Activated gamma-delta T cell treated with Interleukin-2 at 50 U/mL for 16 hours (primary cell): Measurements from ENCODE around the gene TENT4A.

Source experiments
- DNase-seq: peaks from one replicate; pipeline ENCODE4 v3.0.0-alpha.2; 2020

Gene TENT4A

DNA sequence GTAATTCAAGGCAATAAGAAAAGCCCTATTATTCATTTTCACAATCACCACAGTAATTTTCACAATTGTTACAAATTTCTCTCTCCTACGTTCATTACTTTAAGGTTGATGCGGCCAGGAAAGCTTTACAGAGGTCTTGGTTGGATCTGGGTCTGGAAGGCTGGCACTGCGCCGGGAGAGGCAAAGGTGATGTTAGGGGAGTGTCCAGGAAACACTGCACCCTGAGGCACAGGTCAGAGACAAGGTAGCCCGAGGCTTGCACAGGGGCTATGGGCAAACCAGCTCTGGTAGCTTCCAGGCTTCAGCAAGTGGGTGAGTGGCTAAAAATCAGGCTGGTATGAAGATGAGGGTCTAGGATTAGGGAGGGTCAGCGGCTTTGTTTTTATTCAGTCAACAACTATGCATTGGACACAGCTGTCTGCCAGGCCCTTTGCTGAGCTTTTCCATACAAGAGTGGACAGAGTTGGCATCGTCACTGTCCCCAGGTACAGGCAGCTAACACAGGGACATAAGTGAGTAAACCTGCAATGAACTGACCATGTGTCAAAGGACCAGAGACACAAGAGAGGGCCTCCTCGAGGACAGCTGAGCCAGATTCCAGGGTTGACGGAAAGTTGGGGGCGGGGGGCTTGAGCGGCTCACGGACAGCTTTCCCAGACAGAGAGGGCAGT lies 12.4 kb upstream of the TENT4A start:
- DNase-seq, result no peak

DNA sequence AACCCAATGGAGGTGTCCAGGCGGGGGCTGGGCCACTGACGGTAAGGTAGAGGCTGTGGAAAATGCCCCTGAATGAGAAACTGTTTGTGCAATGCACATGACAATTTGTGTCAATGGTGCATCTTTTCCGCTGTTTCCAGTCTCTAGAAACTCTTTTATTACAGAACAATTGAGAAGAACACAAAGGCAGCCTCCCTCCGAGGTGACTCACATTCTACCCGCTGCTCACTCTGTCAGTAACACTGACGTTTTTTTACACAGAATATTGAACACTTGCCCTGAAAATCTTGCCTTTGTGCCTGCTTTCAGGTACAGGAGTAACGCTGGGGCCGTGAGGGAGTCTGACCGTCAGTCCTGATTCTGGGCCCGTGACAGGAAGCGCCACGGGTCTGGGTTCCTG lies 11.7 kb upstream of the TENT4A start:
- DNase-seq, result no peak

DNA sequence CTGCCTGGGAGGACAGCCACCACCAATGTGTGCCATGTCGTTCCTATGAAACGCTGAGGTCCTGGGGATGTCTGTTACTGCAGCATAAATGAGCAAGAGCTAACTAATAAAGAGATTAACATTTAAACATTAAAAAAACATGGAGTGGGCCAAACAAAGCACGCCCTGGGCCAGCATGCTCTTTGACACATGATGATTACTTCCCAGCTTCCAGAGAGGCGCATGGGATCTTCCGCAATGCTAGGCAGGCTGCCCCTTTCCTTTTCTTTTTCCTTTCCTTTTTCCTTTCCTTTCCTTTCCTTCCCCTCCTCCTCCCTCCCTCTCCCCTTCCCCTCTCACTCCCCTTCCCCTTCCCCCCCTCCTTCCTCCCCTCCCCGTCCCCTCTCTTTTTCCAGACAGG lies 10.6 kb upstream of the TENT4A start:
- DNase-seq, result no peak

DNA sequence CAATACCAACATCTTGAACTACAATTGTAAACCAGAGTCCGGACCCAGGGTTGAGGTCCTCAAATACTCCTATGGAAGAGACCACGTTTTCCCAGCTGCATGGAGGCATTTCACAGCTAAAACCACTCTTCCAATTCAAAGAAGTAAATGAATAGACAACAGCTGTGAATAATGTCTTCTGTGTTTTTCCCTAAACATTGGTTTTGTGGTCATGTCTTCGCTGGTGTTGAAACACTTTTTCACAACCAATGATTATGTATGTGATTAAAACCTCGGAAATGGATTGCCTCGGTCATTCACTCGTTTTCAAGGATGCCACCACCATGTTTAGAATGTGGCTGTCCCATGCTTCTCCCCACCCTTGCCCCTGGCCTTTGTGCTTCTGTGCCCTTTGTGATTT lies 9.4 kb upstream of the TENT4A start:
- DNase-seq, result no peak

DNA sequence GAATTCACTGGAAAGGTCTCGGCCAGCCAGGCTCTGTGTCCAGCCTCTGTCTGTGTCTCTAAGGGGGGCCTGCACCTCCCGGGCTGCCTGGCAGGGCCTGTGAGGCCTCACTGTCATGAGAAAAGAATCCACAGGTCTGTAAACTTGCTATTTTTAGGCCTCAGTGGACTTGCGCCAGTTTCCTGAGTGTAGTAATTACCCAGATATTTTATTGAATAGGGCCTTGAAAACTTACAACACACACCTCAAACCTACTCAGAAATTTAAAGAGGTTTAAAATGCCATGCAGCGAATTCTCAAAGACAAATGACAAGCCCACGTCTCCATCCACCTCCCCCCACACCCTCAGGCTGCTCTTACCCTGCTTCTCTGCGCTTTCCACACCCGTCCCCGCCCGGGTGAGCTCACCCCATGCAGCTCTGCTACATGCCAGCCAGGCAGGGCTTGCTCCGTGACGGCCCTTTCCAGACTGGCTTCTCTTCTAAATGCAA lies 8.8 kb upstream of the TENT4A start:
- DNase-seq, result no peak

DNA sequence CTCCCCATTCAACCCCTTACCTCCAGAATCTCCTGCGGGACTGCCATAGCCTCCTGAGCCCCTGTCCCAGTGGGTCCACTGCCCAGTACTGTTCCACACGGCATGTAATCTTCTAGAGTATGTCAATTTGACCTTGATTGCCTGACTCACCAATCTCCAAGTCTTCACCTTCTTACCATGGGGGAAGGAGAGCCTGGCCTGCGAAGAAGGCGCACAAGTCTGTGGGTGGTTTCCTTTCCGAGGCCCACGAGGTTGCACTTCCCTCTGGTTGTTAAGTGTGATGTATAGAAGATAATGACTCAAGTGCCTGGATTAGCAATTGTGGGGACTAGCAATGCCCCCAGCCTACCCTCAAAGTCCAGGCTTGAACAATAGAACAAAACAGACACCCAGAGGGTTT lies 8.1 kb upstream of the TENT4A start:
- DNase-seq, result no peak

DNA sequence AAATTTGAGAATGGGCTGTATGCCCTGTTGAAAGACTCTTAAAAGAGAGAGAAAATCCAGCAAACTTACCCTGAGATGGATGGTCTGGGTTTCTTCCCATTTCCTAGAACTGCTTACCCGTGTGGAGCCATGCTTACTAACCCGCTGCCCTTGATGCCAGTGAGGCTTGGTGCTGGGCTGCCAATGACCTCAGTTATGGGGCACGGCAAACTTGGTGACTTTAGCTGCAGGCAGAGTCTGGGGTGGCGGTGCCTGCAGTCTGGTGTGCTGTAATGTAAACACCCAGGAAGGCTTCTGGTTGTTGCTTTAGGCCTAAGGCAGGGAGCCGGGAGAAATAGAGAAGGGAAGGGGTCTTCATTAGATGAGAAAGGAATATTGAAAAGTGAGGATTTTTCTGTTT lies 7.3 kb upstream of the TENT4A start:
- no peak for DNase-seq

DNA sequence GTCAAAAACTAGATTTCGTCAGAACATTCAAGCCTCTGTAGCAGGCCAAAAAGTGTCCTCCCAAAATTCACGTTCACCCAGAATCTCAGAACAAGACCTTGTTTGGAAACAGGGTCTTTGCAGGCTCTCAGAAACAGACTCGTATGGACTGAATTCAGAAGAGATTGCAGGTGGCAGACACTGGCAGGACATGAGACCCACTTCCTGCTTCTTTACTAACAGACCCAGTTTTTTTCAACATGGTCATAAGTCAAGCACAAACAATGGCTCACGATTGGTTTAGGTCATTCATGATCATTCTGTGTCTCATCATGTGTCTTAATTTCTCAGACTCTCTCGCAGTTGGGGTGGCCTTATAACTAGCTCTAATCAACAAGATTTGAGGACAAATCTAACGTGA lies 5.4 kb upstream of the TENT4A start:
- no peak for DNase-seq

DNA sequence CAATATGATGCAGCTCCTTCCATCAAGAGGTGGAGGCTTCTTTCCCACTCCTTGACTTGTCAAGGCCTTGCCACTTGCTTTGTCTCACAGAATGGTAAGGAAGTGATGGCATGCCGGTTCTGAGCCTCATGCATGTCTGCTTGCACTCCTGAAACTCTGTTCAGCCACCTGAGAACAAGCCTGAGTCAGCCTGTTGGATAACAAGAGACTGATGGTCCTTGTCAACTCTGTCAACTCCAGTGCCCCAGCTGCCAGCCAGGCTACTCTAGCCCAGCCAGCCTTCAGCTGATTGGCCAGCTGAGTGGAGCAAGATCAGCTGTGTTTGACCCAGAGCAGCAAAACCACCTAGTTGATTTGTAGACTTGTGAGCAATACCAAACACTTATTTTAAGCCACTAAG lies 4.4 kb upstream of the TENT4A start:
- no peak for DNase-seq

DNA sequence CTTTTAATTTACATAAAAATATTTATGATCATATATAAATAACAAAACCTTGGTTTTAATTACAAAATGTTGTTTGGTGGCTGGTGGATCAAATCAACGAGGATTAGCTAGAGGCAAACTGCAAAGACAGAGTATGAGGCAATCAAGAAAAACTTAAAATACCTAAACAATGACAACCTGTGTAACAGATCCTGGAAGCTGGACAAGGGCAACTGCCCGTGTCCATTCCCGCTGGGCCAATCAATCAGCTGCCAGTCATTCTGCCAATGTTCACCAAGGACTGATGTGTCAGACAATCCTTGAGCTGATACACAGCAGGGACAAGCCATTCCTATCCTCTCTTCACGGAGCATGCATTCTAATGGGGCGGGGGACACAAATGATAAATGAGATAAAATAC lies 3.2 kb upstream of the TENT4A start:
- no peak for DNase-seq

DNA sequence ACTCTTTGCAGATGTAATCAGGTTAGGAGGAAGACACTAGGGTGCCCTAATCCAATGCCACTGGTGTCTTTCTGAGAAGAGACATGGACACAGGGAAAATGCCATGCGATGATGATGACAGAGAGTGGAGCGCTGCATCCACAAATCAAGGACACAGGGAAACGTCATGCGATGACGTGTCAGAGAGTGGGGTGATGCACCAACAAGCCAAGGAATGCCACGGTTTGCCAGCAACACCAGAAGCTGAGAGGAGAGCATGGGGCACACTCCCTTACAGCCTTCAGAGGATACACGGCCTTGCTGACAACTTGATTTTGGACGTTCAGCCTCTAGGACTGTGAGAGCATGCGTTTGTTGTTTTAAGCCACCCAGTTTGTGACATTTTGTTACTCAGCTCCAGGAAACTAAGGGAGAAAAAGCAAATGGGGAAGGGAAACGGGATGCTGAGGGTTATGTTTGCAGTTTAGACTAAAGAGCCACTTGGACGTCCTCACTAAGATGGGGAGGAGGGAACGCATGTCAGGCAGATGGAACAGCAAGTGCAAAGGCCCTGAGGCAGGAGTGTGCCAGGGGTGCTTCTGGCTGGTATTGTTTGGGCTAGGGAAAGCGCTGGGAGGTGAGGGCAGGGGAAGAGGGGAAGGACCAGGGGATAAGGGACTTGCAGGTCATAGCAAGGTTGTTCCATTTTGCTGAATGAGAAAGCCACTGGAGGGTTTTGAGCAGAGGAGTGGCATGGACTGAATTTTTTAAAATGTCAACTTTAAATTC lies 2.5 kb upstream of the TENT4A start:
- DNase-seq, result no peak

DNA sequence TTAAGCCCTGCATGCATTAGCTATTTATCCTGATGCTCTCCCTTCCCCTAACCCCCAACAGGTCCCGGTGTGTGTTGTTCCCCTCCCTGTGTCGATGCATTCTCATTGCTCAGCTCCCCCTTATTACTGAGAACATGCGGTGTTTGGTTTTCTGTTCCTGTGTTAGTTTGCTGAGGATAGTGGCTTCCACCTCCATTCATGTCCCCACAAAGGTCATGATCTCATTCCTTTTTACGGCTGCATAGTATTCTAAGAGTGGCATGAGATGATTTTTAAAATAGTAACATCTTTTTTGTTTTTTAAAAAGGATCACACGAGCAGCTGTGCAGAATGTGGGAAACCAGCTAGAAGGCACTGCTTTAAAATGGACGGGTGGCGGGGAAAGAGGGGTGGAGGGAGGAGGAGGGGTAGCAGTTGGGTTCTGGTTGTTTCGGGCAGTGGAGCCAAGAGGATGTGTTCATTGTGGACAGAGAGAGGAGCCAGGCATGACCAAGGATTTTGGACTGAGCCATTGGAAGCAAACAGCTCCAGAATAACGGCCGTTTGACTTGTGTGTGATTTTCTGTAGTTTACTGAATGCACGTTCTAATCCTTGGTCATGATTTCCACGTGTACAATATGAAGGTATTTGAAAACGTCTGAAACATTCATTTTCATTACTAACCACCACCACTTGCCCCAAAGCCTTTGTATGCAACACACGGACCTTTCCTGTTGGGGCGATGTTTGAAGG lies 1.7 kb upstream of the TENT4A start:
- DNase-seq, result no peak

DNA sequence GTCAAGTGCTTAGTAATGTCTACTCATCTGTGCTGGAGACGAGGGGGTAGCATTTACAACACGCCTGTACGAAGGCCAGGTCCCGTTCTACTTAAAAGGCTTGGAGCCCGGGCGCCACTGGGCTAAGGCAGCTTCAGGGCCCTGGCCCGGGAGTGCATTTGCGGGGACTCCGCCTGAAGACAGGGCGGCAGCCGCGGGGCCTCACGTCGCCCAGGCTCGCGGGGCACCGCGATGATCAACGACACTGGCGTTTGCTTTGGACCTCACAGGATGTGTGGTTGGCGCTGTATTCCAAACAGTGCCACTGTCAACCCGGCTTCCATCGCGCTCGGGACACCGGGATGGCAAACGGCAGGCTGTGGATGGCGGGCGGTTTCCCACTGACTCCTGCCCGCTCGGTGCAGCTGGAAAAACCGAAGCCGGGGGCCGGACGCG lies 1.1 kb upstream of the TENT4A start:
- peak; percentile 37 for DNase-seq

DNA sequence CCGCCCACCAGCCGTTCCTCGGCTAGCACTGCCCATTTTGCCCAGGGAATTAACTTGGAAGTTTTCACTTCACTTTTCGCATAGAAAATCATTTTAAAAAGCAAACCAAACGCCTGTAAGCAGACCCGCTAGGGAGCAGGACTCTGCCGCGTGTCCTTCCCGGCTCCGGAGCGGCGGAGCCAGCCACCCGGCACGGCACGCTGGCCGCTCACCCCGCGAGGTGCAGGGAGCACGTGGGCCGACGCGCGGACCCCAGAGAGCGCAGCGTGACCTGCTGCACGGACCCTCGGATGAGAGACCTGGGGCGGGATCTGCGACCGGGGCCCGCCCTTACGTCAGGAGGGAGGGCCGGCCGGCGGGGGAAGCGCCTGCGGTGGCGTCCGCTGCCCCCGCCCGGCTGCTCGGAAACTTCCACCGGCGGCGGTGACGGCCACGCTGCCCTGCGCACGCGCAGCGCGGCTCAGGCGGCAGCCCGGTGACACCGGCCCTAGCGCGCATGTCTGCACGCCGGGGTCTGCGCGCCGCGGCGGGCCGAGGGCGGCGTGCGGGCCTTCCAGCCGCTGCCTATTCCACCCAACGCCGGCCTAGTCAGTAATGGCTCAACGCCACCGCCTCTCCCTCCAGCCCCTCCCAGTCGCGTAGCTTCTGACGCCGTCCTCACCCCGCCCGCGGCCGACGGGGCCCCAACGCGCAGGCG lies 507 bp upstream of the TENT4A start:
- peak; percentile 97 for DNase-seq

DNA sequence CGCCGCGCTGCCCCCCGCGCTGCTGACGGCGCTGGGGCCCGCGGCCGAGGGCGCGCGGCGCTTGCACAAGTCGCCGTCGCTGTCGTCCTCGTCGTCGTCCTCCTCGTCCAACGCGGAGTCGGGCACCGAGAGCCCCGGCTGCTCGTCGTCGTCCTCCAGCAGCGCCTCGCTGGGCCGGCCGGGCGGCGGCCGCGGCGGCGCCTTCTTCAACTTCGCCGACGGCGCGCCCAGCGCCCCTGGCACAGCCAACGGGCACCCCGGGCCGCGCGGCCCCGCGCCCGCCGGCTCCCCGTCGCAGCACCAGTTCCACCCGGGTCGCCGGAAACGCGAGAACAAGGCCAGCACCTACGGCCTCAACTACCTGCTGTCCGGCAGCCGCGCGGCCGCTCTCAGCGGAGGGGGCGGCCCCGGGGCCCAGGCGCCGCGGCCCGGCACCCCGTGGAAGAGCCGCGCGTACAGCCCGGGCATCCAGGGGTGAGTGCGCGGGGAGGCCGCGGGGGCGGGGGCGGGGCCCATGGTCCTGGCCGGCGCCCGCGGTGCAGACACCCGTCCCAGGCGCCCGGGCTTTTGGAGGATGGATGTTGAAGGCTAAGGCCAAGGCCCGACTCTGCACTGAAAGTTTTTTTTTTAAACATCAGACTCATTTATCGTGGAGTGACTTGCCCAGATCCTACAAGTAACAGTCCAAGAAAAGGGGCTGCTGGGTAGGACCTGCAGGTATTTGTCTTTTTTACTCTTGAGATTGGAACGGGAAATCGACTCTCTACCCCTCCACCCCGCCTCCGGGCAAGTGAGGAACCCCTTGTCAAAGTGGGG lies 1.2 kb downstream of the TENT4A start:
- DNase-seq, result no peak

DNA sequence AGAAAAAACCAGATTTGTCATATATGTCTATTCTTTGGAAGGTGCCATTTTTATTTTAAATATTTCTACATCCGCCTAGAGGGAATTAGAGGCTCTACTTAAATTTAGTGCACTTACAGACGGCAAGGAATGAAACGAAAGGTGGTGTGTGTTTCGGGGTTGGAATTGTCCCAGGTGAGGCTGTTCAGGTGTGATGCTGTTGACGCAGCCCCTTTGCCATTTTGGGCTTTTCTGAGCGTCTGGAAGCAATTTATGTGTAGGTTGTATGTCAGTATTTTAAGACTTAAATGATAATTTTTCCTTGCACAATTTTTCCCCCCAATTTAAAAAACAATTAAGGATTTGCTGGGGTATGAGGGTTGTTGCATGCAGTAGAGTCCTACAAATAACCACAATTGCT lies 2.0 kb downstream of the TENT4A start:
- no peak for DNase-seq

DNA sequence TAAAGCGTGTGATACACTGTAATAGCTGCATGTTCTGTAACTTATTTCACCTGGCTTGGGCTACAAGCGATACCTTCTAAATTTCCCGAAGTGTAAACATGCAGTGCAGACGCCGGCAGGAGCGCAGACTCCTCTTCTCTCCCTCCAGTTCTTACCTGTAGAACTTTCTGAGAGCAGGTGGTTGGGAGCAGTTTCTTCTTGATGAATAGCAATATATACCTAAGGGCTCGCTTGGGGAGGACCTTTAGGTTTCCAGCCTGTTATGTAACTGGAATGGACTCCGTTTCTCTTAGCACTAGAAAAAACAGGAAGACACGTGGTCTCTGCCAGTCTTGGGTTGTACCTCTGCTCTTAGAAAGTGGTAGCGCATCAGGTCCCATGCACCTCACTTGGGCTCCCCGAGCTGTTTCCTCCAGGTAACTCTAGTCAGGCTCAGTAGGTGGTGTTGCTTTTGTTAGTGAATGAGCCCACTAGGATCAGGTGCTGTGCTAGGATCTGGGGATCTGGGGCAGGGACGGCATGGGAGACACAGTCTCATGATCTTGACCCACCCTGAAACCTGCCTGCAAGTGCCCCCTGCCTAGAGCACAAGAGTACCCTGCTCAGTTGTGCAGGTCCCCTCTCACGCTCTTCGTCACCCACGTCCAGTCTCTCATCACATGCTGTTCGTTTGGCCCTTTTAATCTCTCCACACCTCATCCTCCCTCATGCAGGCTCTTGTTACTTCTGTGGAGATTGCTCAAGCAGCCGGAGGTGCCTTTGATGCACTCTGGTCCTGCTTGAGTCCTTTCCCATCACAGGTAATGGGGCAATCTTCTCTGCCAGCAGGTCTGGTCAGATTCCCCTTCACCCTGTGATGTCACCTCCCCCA lies 2.8 kb downstream of the TENT4A start:
- DNase-seq, result no peak

DNA sequence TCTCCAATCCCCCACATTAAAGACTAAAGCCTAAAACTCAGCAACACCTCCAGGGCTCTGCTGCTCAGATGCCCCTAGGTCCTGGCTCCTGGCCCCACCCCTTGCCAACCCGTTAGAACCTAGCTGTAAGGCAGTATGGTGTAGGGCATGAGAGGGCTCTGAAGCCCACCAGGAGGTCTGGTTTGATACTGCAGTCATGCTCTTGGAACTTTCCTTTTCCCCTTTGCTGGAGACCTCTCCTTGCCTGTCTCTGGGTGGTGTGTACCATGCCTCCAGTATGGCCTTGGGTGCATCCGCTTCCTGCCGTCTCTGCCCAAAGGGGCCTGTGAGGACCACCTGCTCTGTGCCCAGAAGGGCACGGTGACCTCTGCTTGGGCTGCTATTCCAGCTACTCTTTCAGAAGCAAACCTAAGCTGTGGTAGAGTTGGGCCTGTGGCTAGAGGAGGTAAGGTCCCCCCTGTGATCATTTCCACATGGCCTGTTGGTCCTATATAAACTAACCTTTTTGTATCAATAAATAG lies 3.5 kb downstream of the TENT4A start:
- DNase-seq, result no peak

DNA sequence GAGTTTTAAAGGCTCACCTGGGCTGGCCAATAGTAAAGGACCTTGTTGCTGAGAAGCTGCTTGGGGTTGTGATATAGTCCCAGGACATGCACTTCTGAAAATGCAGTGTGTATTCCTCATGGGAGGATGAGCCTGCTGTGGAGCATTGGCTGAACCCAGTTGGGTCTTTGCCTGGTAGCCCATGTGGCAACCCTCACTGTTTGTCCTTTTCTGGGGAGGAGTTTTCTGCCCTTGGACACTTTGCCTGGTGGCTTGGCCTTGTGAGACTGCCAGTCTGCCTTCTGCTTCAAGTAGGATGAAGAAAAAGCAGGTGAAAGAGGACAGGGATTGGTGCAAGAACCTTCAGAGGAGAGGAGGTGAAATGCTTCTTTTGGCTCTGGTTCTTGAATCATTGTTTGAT lies 4.0 kb downstream of the TENT4A start:
- DNase-seq, result no peak

DNA sequence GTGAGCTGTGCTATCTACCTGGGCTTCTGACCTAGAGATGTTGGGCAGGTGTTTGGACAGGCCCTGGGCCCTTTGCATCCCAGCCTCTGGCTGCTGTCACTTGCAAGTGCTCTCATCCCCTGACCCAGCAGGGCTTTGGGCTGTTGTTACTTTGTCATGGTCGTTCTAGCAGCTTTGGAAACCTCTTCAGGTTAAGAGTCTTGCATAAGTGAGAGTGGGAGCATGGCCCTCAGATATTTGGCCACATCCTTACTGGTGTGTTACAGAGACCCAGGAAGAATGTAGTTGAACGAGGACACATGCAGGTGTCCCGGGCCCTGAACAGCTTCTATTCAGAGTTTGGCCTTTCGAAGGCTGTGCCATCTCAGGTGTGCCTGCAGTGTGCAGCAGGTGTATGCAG lies 4.5 kb downstream of the TENT4A start:
- DNase-seq, result no peak

DNA sequence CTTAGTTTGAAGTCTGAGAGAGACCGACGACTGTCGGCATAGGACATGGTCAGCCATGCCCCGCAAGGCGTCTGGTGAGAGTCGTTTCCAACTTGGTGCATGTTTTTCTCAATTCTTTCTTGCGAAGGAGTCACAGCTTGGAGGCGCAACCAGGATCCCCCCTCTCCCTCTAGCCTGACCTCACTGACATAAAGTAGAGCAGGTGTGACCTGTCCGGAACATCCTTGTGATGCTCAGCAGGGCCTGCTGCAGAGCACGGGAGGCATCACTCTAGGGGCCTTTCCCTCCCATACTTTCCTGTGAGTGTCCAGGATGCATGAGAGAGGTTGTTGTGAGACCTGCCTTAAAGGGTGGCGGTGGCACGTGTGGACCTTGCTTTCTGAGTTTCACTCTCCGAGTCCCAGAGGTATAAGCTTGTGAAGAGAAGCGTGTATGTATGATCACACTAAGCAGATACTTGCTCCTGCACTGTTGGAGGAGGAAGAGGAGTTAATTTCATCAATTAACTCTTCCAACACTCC lies 5.0 kb downstream of the TENT4A start:
- DNase-seq, result no peak
